ENCODE results near the gene CADM4. TPM values are rescaled to one million over a fixed set of nuclear protein-coding genes. Genes with fewer than 3 reads are reported as not detected.
A peak's percentile ranks its signal among the peaks of the same experiment; 100 is the strongest.
"Not testable (repeated sequence)": the region's sequence is repeated elsewhere in the genome, so short reads cannot be mapped to it uniquely, and the experiment has no call there.

CADM4 gene
- 3.1 and 5.9 TPM in 2 replicates for total RNA-seq (2014; rRNA removed; shearing (Covaris generic))
- polyA plus RNA-seq (2014; cell fraction: nucleus; rRNA removed): 2.3 and 4.9 TPM in 2 replicates

GRCh38 chr19:43639519-43640423, at the start of gene CADM4:
TSS of gene CADM4 (minus strand) at chr19:43639850. CDS start at chr19:43639790, 60 bp downstream.
- no peak for DNase-seq (ENCODE audit: extremely low read depth, low read depth)

GRCh38 chr19:43688059-43688701, 48.5 kb upstream of the CADM4 start:
- no peak for DNase-seq (ENCODE audit: extremely low read depth, low read depth)

DNA sequence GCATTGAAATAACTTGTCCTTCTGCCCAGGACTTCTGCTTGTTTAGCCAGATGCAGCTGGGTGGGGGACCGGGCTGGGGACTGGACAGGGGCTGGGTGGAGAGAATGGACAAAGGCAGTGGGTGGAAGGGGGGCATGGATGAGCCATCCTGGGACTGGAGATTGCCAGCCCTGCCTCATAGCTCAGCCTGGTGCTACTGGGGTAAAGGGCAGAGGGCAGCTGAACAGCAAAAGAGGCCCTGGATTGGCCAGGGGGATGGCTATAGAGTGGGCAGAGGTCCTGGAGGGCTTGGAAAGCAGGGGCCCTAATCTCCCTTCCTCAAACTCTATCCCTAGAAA, 48.0 kb upstream of the CADM4 start:
- DNase-seq (ENCODE audit: extremely low read depth, low read depth): no peak

DNA sequence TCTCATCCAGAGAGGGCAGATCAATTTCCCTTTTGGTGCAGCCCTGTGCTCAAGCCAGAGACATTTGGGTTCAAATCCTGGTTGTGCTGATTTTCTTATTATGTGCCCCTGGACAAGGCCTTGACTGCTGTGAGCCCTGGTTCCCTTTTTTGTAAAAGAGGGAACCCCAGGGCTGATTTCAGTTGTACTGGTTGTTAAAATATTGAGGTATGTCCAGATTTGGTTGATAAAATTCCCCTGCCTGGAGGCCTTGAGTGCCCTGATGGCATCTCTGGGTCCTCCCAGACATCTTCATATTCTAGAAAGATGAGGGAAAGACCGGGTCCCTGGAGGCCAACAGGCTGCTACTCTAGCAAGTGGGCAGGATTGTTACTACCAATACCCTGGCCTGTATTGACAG, 44.7 kb upstream of the CADM4 start:
- no peak for DNase-seq (ENCODE audit: extremely low read depth, low read depth)

- DNase-seq (ENCODE audit: extremely low read depth, low read depth): no peak
Measured at GRCh38 chr19:43683905-43684304, 44.3 kb upstream of the CADM4 start.

DNA sequence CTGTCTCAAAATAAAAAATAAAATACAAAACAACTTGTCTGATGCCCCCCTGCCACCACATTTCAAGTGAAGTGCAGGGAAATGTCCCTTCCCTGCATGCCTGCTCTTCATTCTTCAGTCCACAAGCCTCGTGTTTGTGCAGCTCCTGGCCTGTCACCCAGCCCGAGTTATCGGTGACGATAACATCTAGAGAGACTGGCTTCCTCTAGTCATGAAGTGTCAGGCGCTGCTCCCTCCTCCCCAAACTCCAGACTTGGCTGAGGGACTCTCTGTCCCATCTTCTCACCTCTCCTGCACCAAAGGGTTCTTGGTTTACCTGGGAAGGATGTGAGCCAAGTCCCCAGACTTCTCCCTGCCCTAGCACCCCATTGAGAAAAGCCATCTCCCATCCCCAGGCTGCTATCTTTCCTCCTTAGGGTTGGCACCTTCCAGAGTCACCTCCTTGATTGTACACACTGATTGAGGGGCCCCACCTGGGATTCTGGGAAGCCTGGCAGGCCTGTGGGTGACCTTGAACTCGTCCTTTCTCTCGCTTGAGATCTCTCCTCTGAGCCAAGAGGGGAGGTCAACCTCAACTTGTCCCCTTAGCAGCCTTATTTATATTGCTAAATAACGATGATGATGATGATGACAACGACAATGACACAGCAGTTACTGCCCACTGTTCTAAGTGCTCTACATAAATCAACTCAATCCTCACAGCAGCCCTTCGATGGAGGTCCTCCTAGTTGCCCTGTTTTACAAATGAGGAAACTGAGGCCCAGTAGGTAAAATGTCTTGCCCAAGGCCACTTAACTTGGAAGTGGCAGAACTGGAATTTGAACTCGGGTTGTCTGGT, 43.4 kb upstream of the CADM4 start:
- DNase-seq (ENCODE audit: extremely low read depth, low read depth): no peak

- not testable (repeated sequence) for DNase-seq (ENCODE audit: extremely low read depth, low read depth)
Measured at GRCh38 chr19:43682269-43682668, 42.6 kb upstream of the CADM4 start.

GRCh38 chr19:43681821-43682220, 42.2 kb upstream of the CADM4 start:
- DNase-seq (ENCODE audit: extremely low read depth, low read depth): no peak

GRCh38 chr19:43678512-43679261, 39.0 kb upstream of the CADM4 start:
- no peak for DNase-seq (ENCODE audit: extremely low read depth, low read depth)

DNA sequence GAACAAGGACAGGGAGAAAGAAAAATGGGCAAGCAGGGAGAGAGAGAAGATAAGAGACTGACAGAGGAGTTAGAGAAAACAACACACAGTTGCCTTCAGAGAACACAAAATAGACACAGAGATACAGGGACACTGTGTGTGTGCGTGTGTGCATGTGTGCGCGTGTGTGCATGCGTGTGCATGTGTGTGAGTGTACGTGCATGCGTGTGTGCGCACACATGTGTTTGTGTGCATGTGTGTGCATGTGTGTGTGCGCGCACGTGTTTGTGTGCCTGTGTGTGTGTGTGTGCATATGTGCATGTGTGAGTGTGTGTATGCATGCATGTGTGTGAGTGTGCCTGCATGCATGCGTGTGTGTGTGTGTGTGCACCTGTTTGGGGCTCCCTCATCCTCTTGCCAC, 36.3 kb upstream of the CADM4 start:
- DNase-seq (ENCODE audit: extremely low read depth, low read depth): no peak

- no peak for DNase-seq (ENCODE audit: extremely low read depth, low read depth)
Measured at GRCh38 chr19:43675269-43675879, 35.7 kb upstream of the CADM4 start.

- DNase-seq (ENCODE audit: extremely low read depth, low read depth): no peak
Measured at GRCh38 chr19:43674596-43674995, 34.9 kb upstream of the CADM4 start.

- no peak for DNase-seq (ENCODE audit: extremely low read depth, low read depth)
Measured at GRCh38 chr19:43674183-43674582, 34.5 kb upstream of the CADM4 start.

DNA sequence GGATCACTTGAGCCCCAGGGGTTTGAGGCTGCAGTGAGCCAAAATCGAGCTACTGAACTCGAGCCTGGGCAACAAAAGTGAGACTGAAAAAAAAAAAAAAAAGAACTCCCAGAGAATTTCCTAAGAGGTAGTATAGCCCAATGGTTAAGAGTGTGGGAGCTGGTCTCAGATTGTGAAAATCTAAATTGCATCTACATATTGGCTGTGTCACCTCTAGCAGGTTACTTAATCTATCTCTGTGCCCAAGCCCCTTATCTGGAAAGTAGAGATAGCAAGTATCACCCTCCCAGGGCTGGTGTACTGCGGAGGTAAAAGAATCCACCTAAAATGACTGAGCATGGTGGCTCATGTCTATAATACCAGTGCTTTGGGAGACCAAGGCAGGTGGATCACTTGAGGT, 34.0 kb upstream of the CADM4 start:
- no peak for DNase-seq (ENCODE audit: extremely low read depth, low read depth)

GRCh38 chr19:43672061-43672679, 32.5 kb upstream of the CADM4 start:
- no peak for DNase-seq (ENCODE audit: extremely low read depth, low read depth)

DNA sequence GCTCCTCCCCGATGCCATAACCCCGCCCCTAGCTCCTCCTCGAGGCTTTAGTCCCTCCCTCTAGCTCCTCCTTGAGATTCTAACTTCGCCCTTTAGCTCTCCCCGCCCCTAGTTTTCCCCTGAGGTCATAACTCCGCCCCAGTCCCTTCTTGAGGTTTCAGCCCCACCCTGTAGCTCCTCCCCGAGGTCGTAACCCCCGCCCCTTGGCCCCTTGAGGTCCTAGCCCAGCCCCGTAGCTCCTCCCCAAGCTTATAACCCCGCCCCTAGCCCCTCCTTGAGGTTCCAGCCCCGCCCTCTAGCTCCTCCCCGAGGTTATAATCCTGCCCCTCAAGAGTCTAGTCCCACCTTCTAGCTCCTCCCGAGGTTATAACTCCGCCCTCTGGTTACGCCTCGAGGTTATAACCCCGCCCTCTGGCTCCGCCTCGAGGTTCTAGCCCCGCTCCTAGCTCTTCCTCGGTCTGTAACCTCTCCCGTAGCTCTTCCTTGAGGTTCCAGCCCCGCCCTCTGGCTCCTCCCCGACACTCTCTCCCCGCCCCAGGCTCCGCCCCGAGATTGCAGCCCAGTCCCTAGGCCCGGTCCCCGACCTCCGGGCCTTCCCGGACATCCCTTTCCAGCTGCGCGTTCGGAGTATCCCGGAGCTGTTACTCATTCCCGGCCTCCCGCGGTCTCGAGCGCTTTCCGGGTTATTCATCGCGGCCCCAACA, 28.9 kb upstream of the CADM4 start:
- DNase-seq (ENCODE audit: extremely low read depth, low read depth): peak; percentile 99

DNA sequence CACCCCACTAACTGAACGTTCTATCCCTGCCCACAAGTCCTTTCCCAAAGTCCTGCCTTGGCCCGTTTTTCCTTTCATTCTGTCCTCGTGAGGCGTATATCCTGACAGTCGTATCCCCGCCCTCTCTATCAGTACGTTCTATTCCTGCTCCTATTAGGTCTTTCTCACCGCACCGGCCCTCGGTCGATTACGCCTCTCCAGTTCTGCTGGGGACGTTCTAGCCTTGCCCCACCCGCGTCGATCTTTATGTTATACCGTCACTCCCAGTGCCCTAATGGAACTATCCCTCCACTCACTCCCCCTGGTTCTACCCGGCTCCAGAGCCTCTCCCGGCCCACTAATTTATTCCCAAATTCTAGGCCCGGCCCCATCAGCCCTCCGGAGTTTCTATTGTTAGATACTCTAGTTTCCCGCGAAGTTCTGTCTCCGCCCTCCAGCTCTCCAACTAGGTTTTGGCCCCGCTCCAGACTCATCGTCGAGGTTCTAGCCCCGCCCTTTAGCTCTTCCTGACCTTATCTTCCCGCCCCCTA, 28.3 kb upstream of the CADM4 start:
- no peak for DNase-seq (ENCODE audit: extremely low read depth, low read depth)

- no peak for DNase-seq (ENCODE audit: extremely low read depth, low read depth)
Measured at GRCh38 chr19:43667126-43667875, 27.7 kb upstream of the CADM4 start.
